Gastrocnemius medialis (tissue), 4 donors: ENCODE data around the gene CAPN8. TPM values are rescaled to one million over a fixed set of nuclear protein-coding genes. Genes with fewer than 3 reads are reported as not detected.

Source experiments
- ATAC-seq, 2 donors: fragments of 150-250 bp; one replicate each; pipeline ENCODE4 v1.9.1; 2016
- DNase-seq, 2 donors: peaks; one replicate each; pipeline ENCODE4 v3.0.0-alpha.2; 2019
- H3K27ac ChIP-seq, 4 donors: fragments of 200-600 bp; sonication (generic); 1 replicate in 1 of 4; 2 replicates in 3 of 4; pipeline ENCODE4 v1.5.1; 2016 to 2018; ENCODE audit warnings: mild to moderate bottlenecking in 2 of 4, moderate library complexity in 1 of 4
- H3K27me3 ChIP-seq, 3 donors: fragments of 200-600 bp; sonication (generic) in 2 of 3; 1 replicate in 1 of 3; 2 replicates in 2 of 3; pipeline versions ENCODE4 v1.5.1 to v1.6.0; 2016 to 2019; ENCODE audit warnings: mild to moderate bottlenecking in 1 of 3, moderate library complexity in 1 of 3
- H3K36me3 ChIP-seq, 2 donors: fragments of 200-600 bp; sonication (generic) in 1 of 2; one replicate each; pipeline ENCODE4 v1.5.1; 2017 to 2018
- H3K4me1 ChIP-seq, 2 donors: fragments of 200-600 bp; sonication (generic) in 1 of 2; one replicate each; pipeline ENCODE4 v1.5.1; 2016 to 2017; ENCODE audit warnings: mild to moderate bottlenecking in 2 of 2
- H3K4me3 ChIP-seq, 4 donors: fragments of 200-600 bp; sonication (generic) in 3 of 4; 1 replicate in 1 of 4; 2 replicates in 3 of 4; pipeline ENCODE4 v1.5.1; 2016 to 2019; ENCODE audit warnings: mild to moderate bottlenecking in 2 of 4
- H3K9me3 ChIP-seq, 3 donors: fragments of 200-600 bp; sonication (generic) in 2 of 3; 1 replicate in 1 of 3; 2 replicates in 2 of 3; pipeline ENCODE4 v1.5.1; 2016 to 2019
- POLR2A ChIP-seq, 2 donors: fragments of 450-650 bp; IDR thresholded peaks; one replicate each; pipeline ENCODE4 v1.6.1; 2017; ENCODE audit warnings: antibody characterized with exemption in 2 of 2, mild to moderate bottlenecking in 2 of 2, moderate library complexity in 2 of 2
- in situ Hi-C, 4 donors: fragments of 200-750 bp; cut with MboI; loops; one replicate each; pipeline versions ENCODE4 v1.15.0 to v1.8.0; 2017; ENCODE audit warnings: low sequenced_read_pairs in 4 of 4
- intact Hi-C: fragments of 100-400 bp; cut with DNase I; formaldehyde crosslinking; loops from one replicate; pipeline ENCODE4 v1.15.1; 2023; ENCODE audit warnings: low total_unique reads
- total RNA-seq, 4 donors: library from RNA; depleted of rRNA; stranded (reverse); fragments of >200 nt; gene quantifications; one replicate each; pipeline versions ENCODE4 v1.1.0 to v1.2.3, GENCODE V29; 2016
- TF ChIP-seq, protein P1 (sequence below), 5 experiments: fragments of 450-650 bp in 3 of 5; fragments of 200-600 bp in 2 of 5; sonication (generic) in 2 of 5; IDR thresholded peaks in 4 of 5; conservative IDR thresholded peaks in 1 of 5; 1 replicate in 4 of 5; 2 replicates in 1 of 5; pipeline ENCODE4 v1.5.1; 2016 to 2019; ENCODE audit warnings: antibody characterized with exemption in 5 of 5, mild to moderate bottlenecking in 3 of 5, moderate library complexity in 3 of 5

CAPN8 gene
- total RNA-seq, 4 donors from 2014 or later: 0.46 to 0.85 TPM; not detected in 2

DNA sequence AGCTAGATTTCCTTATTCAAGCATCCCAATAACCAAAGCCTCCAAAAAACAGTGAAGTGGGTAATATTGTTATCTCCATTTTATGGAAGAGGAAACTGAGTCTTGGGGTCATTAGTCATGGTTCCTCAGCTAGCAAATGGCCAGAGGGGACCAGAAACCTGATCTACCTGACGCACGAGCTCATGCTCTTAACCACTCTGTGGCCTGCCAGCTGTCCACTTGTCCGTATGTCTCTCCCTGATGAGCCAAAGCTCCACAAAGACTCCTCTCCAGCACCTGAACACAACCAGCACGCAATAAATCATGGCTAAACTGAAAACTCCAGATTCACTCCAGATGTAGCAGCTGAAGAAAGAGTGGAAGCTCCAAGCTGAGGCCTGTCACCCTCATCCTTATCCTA, 5.8 kb downstream of the CAPN8 start:
- ATAC-seq (peak in 1 of 2 donors; percentile 26), DNase-seq (peak in 1 of 2 donors; percentile 21)
- in situ Hi-C loops: no loop called here
- H3K4me3 ChIP-seq: no peak overlapping the region
- TF ChIP-seq POLR2A (IDR thresholded peaks at IDR 0.05): no peak
- TF ChIP-seq, protein P1, sequence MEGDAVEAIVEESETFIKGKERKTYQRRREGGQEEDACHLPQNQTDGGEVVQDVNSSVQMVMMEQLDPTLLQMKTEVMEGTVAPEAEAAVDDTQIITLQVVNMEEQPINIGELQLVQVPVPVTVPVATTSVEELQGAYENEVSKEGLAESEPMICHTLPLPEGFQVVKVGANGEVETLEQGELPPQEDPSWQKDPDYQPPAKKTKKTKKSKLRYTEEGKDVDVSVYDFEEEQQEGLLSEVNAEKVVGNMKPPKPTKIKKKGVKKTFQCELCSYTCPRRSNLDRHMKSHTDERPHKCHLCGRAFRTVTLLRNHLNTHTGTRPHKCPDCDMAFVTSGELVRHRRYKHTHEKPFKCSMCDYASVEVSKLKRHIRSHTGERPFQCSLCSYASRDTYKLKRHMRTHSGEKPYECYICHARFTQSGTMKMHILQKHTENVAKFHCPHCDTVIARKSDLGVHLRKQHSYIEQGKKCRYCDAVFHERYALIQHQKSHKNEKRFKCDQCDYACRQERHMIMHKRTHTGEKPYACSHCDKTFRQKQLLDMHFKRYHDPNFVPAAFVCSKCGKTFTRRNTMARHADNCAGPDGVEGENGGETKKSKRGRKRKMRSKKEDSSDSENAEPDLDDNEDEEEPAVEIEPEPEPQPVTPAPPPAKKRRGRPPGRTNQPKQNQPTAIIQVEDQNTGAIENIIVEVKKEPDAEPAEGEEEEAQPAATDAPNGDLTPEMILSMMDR (IDR thresholded peaks at IDR 0.05 in 4 of 5, conservative IDR thresholded peaks at IDR 0.05 in 1 of 5): no peak
- H3K27me3 ChIP-seq: no peaks in the 10 kb centered on the region
- H3K36me3 ChIP-seq: no peaks in the 10 kb centered on the region
- H3K9me3 ChIP-seq: no peaks in the 10 kb centered on the region
- no peaks in the 10 kb centered on the region for H3K4me1 ChIP-seq
- intact Hi-C loops: no loop called here
- no peak overlapping the region for H3K27ac ChIP-seq

GRCh38 chr1:223657978-223658377, 7.5 kb downstream of the CAPN8 start:
- ATAC-seq (no peak), DNase-seq (no peak)
- intact Hi-C loops (no loop called here), in situ Hi-C loops (no loop called here)
- no peaks in the 10 kb centered on the region for H3K9me3 ChIP-seq
- H3K27ac ChIP-seq: no peak overlapping the region
- peaks cover 4 to 16% of the 10 kb centered on the region in 2 donors for H3K4me1 ChIP-seq
- no peak overlapping the region for H3K4me3 ChIP-seq
- no peaks in the 10 kb centered on the region for H3K36me3 ChIP-seq
- TF ChIP-seq POLR2A (IDR thresholded peaks at IDR 0.05): no peak
- TF ChIP-seq, protein P1 (IDR thresholded peaks at IDR 0.05 in 4 of 5, conservative IDR thresholded peaks at IDR 0.05 in 1 of 5): no peak
- H3K27me3 ChIP-seq: no peaks in the 10 kb centered on the region

DNA sequence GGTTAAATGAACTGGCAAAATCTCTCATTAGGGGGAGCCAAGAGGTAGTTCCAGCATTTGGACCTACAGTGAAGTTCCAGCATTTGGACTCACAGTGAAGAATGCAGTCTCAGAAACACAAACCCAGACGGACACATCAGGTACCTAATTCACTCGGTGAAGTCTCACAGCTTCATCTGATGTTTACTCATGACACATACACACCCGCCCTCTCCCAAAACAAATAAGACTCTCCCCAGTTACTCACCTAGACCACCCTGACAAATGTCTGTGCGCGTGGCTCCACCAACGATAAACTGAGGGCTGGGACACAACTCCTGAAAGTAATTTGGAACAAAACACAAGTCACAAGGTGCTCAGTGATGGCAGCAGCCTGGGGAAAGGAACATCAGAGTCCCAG, 11.4 kb downstream of the CAPN8 start:
- Histone ChIP-seq H3K27ac (peak overlapping the region; percentile 9 to 83 (median 60)), H3K9me3 (no peaks in the 10 kb centered on the region), H3K4me3 (no peak overlapping the region), H3K36me3 (no peaks in the 10 kb centered on the region), H3K27me3 (no peaks in the 10 kb centered on the region), H3K4me1 (peaks cover 23 to 45% of the 10 kb centered on the region in 2 donors)
- in situ Hi-C loops (no loop called here), intact Hi-C loops (no loop called here)
- no peak for TF ChIP-seq POLR2A (IDR thresholded peaks at IDR 0.05)
- TF ChIP-seq, protein P1 (IDR thresholded peaks at IDR 0.05 in 4 of 5, conservative IDR thresholded peaks at IDR 0.05 in 1 of 5): no peak
- DNase-seq (no peak), ATAC-seq (peak; percentile 8 to 32)

DNA sequence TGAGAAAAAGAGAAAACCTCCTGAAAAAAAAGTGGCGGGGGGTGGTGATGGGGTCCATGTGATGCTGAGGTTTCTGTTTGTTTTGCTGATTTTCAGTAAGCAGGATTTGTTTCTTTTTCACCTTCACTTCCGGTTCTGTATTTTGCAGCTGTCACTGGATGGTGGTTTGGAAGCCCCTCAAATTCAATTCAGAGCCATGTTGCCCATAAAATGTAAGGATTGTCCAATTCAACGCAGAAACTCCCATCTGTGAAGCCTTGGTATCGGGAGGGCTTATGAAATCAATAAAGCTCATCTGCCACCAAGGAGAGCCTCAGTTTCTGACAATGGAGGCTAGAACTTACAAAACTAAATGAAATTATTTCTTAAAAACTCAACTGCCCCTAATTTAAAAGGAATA, 12.1 kb downstream of the CAPN8 start:
- intact Hi-C loops: no loop called here
- in situ Hi-C loops: no loop called here
- no peak for ATAC-seq

More for the DNA sequence above, 12.1 kb downstream of the CAPN8 start:
- Histone ChIP-seq H3K27ac (peak overlapping the region in 3 of 4 donors; percentile 43 to 83 (median 77)), H3K4me1 (peaks cover 23 to 45% of the 10 kb centered on the region in 2 donors), H3K4me3 (no peak overlapping the region), H3K36me3 (no peaks in the 10 kb centered on the region), H3K27me3 (no peaks in the 10 kb centered on the region), H3K9me3 (no peaks in the 10 kb centered on the region)
- TF ChIP-seq, protein P1 (IDR thresholded peaks at IDR 0.05 in 4 of 5, conservative IDR thresholded peaks at IDR 0.05 in 1 of 5): no peak
- no peak for TF ChIP-seq POLR2A (IDR thresholded peaks at IDR 0.05)
- DNase-seq: no peak
